Measurements from ENCODE around the gene NECAB2. TPM values are rescaled to one million over a fixed set of nuclear protein-coding genes. Genes with fewer than 3 reads are reported as not detected.

Gene NECAB2
- total RNA-seq, 1 donor from 2014 or later, result 4.6 TPM

DNA sequence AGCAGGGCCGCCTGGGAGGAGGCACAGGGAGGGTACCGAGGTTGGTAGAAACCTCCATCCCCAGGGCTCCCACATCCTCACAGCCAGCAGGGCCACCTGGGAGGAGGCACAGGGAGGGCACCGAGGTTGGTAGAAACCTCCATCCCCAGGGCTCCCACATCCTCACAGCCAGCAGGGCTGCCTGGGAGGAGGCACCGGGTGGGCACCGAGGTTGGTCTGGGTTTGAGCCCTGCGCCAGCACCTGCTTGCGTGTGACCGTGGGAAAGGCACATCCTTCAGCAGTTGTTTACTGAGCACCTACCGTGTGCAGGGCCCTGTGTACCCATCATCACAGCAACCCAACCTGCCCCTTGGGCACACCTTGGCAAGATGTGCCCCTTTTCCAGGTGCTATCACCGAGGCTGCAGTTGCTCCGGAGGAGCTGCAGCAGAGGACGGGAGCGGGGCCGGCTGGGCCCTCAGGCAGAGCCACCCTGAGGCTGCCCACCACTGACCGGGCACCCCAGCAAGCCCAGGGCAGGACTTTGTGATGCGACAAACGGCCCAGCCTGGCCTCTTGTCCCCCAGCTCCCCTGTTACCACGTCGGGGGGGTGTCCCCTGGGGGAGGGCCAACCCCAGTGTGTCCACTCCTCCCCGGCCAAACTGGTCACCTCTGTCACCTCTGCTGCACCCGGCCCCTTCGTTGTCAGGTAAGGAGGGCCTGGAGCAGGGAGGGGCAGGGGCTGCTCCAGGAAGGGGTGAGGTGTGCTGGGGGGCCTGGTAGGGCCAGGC lies 37.1 kb upstream of the NECAB2 start:
- Mint-ChIP-seq H3K4me1 (ENCODE audit: low read depth) (peaks cover 5% of the 10 kb centered on the region), H3K27ac (no peak overlapping the region), H3K9me3 (ENCODE audit: low read depth) (no peaks in the 10 kb centered on the region), H3K36me3 (ENCODE audit: insufficient read depth) (peaks cover 4% of the 10 kb centered on the region), H3K4me3 (ENCODE audit: low read depth) (no peak overlapping the region), H3K27me3 (no peaks in the 10 kb centered on the region)
- no peak for DNase-seq (ENCODE audit: low spot score, unreplicated experiment)
- TF ChIP-seq, protein P1, sequence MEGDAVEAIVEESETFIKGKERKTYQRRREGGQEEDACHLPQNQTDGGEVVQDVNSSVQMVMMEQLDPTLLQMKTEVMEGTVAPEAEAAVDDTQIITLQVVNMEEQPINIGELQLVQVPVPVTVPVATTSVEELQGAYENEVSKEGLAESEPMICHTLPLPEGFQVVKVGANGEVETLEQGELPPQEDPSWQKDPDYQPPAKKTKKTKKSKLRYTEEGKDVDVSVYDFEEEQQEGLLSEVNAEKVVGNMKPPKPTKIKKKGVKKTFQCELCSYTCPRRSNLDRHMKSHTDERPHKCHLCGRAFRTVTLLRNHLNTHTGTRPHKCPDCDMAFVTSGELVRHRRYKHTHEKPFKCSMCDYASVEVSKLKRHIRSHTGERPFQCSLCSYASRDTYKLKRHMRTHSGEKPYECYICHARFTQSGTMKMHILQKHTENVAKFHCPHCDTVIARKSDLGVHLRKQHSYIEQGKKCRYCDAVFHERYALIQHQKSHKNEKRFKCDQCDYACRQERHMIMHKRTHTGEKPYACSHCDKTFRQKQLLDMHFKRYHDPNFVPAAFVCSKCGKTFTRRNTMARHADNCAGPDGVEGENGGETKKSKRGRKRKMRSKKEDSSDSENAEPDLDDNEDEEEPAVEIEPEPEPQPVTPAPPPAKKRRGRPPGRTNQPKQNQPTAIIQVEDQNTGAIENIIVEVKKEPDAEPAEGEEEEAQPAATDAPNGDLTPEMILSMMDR (IDR thresholded peaks at IDR 0.05; ENCODE audit: unreplicated experiment), result no peak

DNA sequence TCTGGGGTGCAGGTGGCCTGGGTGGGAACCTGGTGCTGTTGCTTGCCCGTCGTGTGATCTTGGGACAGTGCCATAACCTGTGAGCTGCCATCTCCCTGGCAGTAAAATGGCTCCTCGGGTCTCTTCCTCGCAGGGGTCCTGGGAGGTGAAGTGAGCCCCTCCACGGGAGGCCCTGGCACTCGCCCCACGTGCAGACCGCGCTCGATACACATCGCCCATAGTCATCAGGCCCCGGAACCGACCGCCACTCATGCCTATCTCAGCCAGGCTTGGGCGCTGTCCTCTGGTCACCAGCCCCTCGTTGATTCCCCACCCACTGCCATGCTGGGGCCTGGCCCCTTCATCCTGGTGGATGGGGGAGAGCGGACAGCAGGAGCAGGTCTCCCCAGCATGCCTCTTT lies 36.5 kb upstream of the NECAB2 start:
- Mint-ChIP-seq H3K36me3 (ENCODE audit: insufficient read depth) (peaks cover 3% of the 10 kb centered on the region), H3K27me3 (no peaks in the 10 kb centered on the region), H3K4me1 (ENCODE audit: low read depth) (peaks cover 4% of the 10 kb centered on the region), H3K27ac (no peak overlapping the region), H3K9me3 (ENCODE audit: low read depth) (no peaks in the 10 kb centered on the region), H3K4me3 (ENCODE audit: low read depth) (no peak overlapping the region)
- TF ChIP-seq, protein P1 (IDR thresholded peaks at IDR 0.05; ENCODE audit: unreplicated experiment), result no peak
- DNase-seq (ENCODE audit: low spot score, unreplicated experiment), result no peak

- Mint-ChIP-seq H3K27ac (no peak overlapping the region), H3K9me3 (ENCODE audit: low read depth) (no peaks in the 10 kb centered on the region), H3K4me3 (ENCODE audit: low read depth) (no peak overlapping the region), H3K4me1 (ENCODE audit: low read depth) (no peaks in the 10 kb centered on the region), H3K27me3 (no peaks in the 10 kb centered on the region), H3K36me3 (ENCODE audit: insufficient read depth) (peaks cover 6% of the 10 kb centered on the region)
- DNase-seq (ENCODE audit: low spot score, unreplicated experiment), result no peak
- TF ChIP-seq, protein P1 (IDR thresholded peaks at IDR 0.05; ENCODE audit: unreplicated experiment), result no peak
These were observed 35.7 kb upstream of the NECAB2 start for GRCh38 chr16:83932304-83932703.

DNA sequence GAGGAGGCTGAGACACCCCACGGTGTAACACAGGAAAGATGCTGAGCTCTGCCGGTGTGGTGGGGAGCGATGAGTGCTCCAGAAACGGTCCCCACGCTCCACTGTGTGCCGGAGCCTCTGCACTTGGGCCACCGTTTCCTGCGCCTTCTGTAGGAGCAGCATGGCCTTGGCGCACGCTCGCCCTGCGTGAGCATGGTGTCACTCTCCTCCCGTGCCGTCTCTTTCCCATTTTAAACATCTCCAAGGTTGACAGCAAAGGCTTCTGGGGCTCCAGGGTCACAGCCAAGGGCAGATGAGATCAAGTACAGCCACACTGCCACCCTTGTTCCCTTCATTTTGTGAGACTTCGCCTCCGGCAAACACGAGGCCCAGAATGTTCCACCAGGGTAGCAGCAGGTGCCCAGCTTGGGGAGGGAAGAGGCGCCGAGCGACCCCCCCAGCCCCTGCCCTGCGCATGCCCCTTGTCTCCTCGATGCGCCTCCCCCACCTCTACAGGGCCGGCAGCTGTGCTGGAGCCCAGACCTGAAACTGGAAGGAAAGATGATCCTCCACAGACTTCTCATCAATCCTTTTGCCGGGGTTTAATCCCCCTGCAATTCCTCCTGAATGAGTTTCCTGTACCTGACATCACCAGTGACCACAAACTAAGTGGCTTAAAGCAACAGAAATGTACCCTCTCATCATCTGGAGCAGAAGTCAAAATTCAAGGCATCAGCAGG lies 34.9 kb upstream of the NECAB2 start:
- Mint-ChIP-seq H3K4me1 (ENCODE audit: low read depth) (no peaks in the 10 kb centered on the region), H3K4me3 (ENCODE audit: low read depth) (no peak overlapping the region), H3K9me3 (ENCODE audit: low read depth) (no peaks in the 10 kb centered on the region), H3K27ac (no peak overlapping the region), H3K27me3 (no peaks in the 10 kb centered on the region), H3K36me3 (ENCODE audit: insufficient read depth) (peaks cover 9% of the 10 kb centered on the region)
- TF ChIP-seq, protein P1 (IDR thresholded peaks at IDR 0.05; ENCODE audit: unreplicated experiment), result no peak
- DNase-seq (ENCODE audit: low spot score, unreplicated experiment), result no peak

- Mint-ChIP-seq H3K4me1 (ENCODE audit: low read depth) (no peaks in the 10 kb centered on the region), H3K27ac (no peak overlapping the region), H3K9me3 (ENCODE audit: low read depth) (no peaks in the 10 kb centered on the region), H3K36me3 (ENCODE audit: insufficient read depth) (peaks cover 7% of the 10 kb centered on the region), H3K4me3 (ENCODE audit: low read depth) (no peak overlapping the region), H3K27me3 (peaks cover under 1% of the 10 kb centered on the region)
- no peak for DNase-seq (ENCODE audit: low spot score, unreplicated experiment)
- TF ChIP-seq, protein P1 (IDR thresholded peaks at IDR 0.05; ENCODE audit: unreplicated experiment), result no peak
These were observed 34.0 kb upstream of the NECAB2 start for GRCh38 chr16:83933885-83934683.

Measured in progenitor cell of endocrine pancreas (in vitro differentiated cells).